ENCODE measurements around the gene MAGI2.

The MAGI2 gene

DNA sequence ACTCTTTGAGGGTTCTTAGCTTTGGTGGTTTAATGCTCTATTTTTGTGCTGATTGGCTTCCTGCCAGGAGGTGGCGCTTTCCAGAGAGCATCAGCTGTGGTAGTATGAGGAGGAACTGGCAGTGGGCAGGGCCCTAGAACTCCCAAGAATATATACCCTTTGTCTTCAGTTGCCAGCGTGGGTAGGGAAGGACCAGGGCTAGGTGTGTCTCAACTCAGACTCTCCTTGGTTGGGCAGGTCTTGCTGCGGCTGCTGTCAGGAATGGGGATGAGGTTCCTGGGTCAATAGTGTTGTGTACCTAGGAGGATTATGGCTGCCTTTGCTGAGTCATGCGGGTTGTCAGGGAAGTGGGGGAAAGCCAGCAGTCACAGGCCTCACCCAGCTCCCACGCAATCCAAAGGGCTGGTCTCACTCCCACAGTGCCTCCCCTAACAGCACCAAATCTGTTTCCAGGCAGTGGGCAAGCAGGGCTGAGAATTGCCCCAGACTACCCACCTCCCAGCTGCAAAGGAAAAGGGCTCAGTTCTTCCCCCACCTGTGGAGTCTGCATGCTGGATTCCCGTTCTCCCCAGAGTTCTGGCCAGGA, 1463.4 kb downstream of the MAGI2 start:
- DNase-seq (ENCODE audit: low spot score) = peak; percentile 5

DNA sequence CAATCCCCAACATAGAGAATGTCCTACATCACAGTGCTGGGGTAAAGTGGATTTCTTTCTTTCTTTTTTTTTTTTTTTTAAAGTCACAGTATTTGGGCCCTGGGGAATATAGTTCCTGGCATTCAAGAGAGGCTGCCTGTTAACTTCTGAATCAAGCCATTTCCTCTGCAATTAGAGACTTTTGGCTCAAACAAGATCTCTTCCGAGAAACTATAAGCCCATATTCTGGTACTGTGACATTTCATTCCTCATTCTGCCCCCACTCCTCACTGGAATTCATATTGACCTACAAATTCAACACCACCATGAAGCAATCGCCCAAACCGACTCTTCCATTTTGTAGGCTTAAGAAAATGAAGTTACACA, 1467.5 kb downstream of the MAGI2 start:
- DNase-seq (ENCODE audit: low spot score) = no peak

DNA sequence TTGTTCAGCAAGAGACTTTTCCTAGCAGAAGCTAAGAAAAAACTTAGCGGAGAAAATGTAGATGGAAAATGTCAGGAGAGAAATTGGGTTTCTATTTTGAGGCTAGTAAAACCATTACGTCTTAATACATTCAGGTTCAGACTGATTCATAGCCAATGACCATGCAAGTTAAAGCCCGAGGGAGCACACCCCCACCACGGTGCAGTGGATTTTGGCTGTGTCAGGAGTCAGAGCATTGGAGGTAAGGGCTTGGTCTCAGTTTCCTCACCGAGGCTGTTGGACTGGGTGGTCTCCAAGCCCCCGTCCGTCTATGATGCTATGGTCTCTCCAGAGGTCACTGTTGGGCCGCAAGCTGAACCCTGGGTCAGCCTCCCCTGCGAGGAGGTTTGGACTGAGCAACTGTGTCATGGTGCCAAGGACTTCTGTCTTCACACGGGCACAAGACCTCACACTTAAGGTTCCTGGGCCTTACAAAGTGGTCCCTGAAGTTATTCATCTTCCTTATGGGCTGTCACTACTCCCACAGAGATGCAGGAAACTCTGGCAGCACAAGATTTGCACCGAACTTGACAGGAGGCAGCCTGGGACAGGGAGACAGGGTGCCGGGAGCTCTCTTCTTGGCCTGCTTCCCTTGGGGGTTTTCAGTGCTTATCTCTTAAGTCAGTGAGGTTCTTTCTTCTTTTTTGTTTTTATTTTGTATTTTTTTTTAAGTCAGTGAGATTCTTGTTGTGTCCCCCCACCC, 1468.1 kb downstream of the MAGI2 start:
- DNase-seq (ENCODE audit: low spot score) = no peak

DNA sequence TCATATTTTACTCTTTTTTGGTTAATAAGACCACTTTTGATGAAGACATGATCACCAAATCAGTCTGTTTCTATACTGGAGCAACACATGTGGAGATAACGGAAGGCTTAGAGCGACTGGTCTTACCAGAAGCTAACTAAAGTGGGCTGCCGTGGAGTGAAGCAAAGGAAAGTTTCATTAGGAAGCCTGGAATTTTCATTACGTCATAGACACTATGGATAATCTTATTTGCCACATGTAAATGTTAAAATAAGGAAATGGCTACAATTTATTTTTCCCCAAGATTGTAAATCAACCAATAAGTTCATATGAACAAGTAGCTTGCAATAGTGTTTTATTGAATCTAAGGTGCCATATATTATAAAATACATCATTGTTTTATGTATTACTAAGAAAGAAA, 1469.5 kb downstream of the MAGI2 start:
- DNase-seq (ENCODE audit: low spot score) = no peak

DNA sequence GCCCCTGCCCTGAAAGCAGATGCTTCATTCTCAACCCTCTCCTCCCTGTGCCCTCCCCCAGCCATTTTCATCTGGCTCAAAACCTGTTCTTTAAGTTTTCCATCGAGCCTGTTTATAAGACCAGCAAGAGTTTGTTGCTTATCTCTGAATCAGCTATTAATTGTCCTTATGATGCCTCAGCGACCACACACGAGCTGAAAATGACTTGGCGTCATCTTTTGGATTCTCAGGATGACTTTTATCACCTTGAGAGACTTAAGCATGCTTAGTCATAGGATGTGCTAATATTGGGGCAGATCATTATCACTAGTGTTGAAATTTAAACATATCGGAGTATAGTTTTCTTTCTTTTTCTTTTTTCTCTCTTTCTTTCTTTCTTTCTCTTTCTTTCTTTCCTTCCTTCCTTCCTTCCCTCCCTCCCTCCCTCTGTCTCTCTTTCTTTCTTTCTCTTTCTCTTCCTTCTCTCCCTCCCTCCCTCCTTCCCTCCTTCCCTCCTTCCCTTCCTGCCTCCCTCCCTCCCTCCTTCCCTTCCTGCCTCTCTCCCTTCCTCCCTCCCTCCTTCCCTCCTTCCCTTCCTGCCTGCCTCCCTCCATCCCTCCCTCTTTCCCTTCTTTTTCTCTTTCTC, 1470.4 kb downstream of the MAGI2 start:
- DNase-seq (ENCODE audit: low spot score) = peak; percentile 83

DNA sequence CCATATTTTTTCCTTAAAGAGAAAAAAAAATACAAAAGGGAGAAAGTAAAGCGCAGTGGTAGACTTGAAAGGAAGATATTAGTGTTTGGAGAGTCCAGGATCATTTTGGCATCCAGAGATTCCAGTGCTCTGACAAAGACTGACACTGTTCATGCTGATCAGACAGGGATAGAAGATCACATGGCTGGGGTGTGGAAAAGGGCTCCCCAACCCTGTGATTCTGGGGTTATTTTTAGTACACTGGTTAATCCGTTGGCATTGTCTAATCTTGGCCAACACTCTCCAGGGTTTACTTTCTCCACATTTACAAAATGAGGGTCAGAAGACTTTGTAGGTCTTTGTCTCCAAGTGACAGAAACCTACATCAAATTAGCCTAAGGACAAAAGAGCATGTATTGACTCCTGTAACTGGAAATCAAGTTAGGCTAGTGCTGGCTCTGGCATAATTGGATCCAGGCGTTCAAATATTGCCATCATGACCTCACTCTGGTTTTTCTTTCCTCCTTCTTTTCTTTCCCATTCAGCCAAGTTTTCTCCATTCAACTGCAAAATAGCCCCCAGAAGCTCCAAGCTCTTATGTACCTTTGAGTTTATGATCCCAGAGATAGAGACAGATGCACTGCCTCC, 1473.3 kb downstream of the MAGI2 start:
- DNase-seq (ENCODE audit: low spot score) = no peak

DNA sequence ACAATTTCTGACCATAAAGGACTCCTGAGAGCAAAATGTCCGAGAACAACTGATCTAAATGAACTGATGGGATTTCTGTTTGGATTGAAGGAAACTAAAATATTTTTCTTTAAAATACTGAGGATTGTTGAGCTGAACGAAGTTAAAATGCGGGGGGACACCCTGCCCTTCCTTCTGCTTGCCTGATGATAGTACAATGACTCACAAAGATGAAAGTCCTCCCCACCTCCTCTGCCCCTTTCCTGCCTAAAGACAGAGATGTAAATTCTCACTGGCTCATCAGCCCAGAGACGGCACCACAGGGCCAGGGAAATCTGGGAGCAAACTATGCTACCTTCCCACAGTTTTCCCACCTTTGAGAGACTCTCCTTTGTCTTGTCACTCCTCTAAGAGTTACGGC, 1474.2 kb downstream of the MAGI2 start:
- no peak for DNase-seq (ENCODE audit: low spot score)

DNA sequence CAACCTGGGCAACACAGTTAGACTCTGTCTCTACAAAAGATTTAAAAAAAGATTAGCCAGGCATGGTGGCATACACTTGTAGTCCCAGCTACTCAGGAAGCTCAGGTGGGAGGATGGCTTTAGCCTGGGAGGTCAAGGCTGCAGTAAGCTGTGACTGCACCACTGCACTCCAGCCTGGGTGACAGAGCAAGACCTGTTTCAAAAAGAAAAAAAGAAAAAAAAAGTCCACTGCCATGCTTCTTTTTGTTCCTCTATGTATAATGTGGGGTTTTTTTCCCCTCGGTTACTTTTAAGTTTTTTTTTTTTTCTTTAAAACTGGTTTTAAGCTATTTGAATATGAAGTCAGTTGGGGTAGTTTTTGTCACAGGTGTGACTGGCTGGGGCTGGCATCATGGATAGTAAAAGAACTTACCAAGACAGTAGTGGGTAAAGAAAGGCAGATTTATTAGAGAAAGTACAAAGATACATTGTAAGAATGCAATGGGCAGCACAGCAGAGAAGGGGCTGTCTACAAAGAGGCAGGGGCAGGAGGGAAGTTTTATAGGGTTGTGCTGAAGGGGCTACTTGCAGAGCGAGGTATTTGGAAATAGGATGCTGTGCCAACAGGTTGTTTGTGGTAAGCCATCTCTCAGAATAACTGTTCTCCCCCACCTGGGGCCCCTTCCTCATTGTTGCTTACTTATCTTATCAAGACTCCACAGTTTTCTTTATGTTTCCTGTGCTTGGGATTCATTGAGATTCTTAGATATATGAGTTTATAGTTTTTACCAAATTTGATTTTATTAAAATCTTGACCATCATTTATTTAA, 1477.6 kb downstream of the MAGI2 start:
- no peak for DNase-seq (ENCODE audit: low spot score)

DNA sequence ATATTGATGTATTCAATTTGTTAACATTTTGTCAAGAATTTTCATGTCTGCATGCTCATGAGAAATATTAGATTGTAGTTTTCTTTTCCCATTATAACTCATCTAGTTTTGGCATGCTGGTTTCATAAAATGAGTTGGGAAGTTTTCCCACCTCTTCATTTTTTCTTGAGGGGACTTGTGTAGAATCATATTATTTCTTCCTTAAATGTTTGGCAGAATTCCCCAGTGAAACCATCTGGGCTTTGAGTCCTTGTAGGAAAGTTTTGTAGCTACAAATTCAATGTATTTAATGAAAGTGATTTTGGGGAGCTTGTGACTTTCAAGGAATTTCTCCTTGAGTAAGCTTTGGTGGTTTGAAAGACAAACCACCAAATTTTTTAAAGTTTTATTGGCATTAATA, 1481.7 kb downstream of the MAGI2 start:
- no peak for DNase-seq (ENCODE audit: low spot score)

DNA sequence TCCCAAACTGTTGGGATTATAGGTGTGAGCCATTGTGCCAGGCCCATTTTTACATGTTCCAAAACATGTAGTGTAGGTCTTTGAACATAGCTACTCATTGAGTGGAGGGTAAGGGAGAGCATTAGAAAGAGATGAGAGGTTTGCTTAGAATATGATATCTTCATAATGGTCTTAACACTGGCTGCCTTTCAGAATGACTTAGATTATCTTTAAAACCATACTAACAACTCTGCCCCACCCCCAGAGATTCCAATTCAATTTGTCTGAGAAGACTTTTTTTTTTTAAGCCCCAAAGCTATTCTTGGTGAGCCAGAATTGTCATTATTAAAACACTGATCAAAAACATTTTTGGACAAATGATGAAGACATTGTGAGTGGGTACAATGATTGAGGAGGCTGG, 1486.0 kb downstream of the MAGI2 start:
- no peak for DNase-seq (ENCODE audit: low spot score)

All from activated CD4-positive, alpha-beta T cell treated with anti-CD3 and anti-CD28 coated beads, Interleukin-2, Interleukin-4, amounts not matched to agents 100 ng/mL and 50 ng/mL, durations not matched to agents 16 hours and 8 hours (primary cell).